Measurements from ENCODE around the gene CDC42EP1.

CDC42EP1 gene

GRCh38 chr22:37561212-37562048, 1.1 kb downstream of the CDC42EP1 start:
- no peak for DNase-seq

- no peak for DNase-seq
Measured at GRCh38 chr22:37562049-37562875, 2.0 kb downstream of the CDC42EP1 start.

GRCh38 chr22:37563153-37564081, 3.1 kb downstream of the CDC42EP1 start:
- no peak for DNase-seq

- no peak for DNase-seq
Measured at GRCh38 chr22:37564111-37564711, 3.9 kb downstream of the CDC42EP1 start.

GRCh38 chr22:37565830-37566229, 5.5 kb downstream of the CDC42EP1 start:
- DNase-seq = no peak

- DNase-seq = no peak
Measured at GRCh38 chr22:37566329-37566837, 6.1 kb downstream of the CDC42EP1 start.

GRCh38 chr22:37566903-37567798, 6.9 kb downstream of the CDC42EP1 start:
- no peak for DNase-seq

GRCh38 chr22:37568012-37568411, 7.7 kb downstream of the CDC42EP1 start:
- no peak for DNase-seq

- DNase-seq = no peak
Measured at GRCh38 chr22:37568448-37569008, 8.2 kb downstream of the CDC42EP1 start.

GRCh38 chr22:37569009-37569920, 9.0 kb downstream of the CDC42EP1 start:
- no peak for DNase-seq

GRCh38 chr22:37569921-37570660, 9.8 kb downstream of the CDC42EP1 start:
- no peak for DNase-seq

- DNase-seq = no peak
Measured at GRCh38 chr22:37570661-37570976, 10.3 kb downstream of the CDC42EP1 start.

- DNase-seq = no peak
Measured at GRCh38 chr22:37571258-37571991, 11.1 kb downstream of the CDC42EP1 start.

GRCh38 chr22:37571992-37572373, 11.7 kb downstream of the CDC42EP1 start:
- no peak for DNase-seq

GRCh38 chr22:37575490-37576003, 15.3 kb downstream of the CDC42EP1 start:
- DNase-seq = no peak

GRCh38 chr22:37578002-37578401, 17.7 kb downstream of the CDC42EP1 start:
- no peak for DNase-seq

GRCh38 chr22:37581504-37581903, 21.2 kb downstream of the CDC42EP1 start:
- no peak for DNase-seq

GRCh38 chr22:37582526-37582925, 22.2 kb downstream of the CDC42EP1 start:
- no peak for DNase-seq
